ENCODE measurements around the gene CCDC178.

- TF ChIP-seq CTCF (conservative IDR thresholded peaks at IDR 0.05; ENCODE audit: low read depth, low read length) (no peak), CEBPB (IDR thresholded peaks at IDR 0.05; ENCODE audit: low read depth, low read length) (no peak), RFX5 (IDR thresholded peaks at IDR 0.05; ENCODE audit: low read depth, low read length) (no peak), MAFK (IDR thresholded peaks at IDR 0.05; ENCODE audit: low read depth, low read length) (no peak), POLR2A (IDR thresholded peaks at IDR 0.05; ENCODE audit: low read depth, low read length) (no peak), ELK1 (IDR thresholded peaks at IDR 0.05; ENCODE audit: borderline replicate concordance, low read depth, low read length) (no peak), RCOR1 (IDR thresholded peaks at IDR 0.05; ENCODE audit: insufficient replicate concordance, low read length) (no peak), BHLHE40 (IDR thresholded peaks at IDR 0.05; ENCODE audit: low read depth, low read length) (no peak), MAZ (IDR thresholded peaks at IDR 0.05; ENCODE audit: borderline replicate concordance, low read depth, low read length) (no peak), SMC3 (IDR thresholded peaks at IDR 0.05; ENCODE audit: low read depth, low read length) (no peak)
Measured at GRCh38 chr18:33099626-33100025, 340.9 kb downstream of the CCDC178 start.
